Panc1 (cell line): ENCODE data around the gene PGA4.

Experiments
- CTCF ChIP-seq: fragments of 450-650 bp; IDR thresholded peaks from 2 replicates; pipeline ENCODE4 v1.5.1; 2017; ENCODE audit warnings: mild to moderate bottlenecking
- POLR2AphosphoS5 ChIP-seq: IDR thresholded peaks from 2 replicates; pipeline ENCODE4 v1.6.1; 2012; ENCODE audit warnings: mild to moderate bottlenecking, low read depth, low read length, moderate library complexity
- SIN3A ChIP-seq: IDR thresholded peaks from 2 replicates; pipeline ENCODE4 v1.6.1; 2012; ENCODE audit warnings: low read depth, mild to moderate bottlenecking, low read length, moderate library complexity, borderline replicate concordance; ENCODE audit not compliant: insufficient read depth
- TF ChIP-seq, protein P1 (sequence below), 2 experiments: IDR thresholded peaks; 2 replicates each; pipeline ENCODE4 v1.6.1; 2011 to 2012; ENCODE audit warnings: low read depth in 2 of 2, control low read depth in 1 of 2, low read length in 1 of 2, mild to moderate bottlenecking in 1 of 2, moderate library complexity in 1 of 2; ENCODE audit not compliant: insufficient read depth in 1 of 2

- TF ChIP-seq CTCF (no peak), POLR2AphosphoS5 (no peak), SIN3A (no peak)
- TF ChIP-seq, protein P1, sequence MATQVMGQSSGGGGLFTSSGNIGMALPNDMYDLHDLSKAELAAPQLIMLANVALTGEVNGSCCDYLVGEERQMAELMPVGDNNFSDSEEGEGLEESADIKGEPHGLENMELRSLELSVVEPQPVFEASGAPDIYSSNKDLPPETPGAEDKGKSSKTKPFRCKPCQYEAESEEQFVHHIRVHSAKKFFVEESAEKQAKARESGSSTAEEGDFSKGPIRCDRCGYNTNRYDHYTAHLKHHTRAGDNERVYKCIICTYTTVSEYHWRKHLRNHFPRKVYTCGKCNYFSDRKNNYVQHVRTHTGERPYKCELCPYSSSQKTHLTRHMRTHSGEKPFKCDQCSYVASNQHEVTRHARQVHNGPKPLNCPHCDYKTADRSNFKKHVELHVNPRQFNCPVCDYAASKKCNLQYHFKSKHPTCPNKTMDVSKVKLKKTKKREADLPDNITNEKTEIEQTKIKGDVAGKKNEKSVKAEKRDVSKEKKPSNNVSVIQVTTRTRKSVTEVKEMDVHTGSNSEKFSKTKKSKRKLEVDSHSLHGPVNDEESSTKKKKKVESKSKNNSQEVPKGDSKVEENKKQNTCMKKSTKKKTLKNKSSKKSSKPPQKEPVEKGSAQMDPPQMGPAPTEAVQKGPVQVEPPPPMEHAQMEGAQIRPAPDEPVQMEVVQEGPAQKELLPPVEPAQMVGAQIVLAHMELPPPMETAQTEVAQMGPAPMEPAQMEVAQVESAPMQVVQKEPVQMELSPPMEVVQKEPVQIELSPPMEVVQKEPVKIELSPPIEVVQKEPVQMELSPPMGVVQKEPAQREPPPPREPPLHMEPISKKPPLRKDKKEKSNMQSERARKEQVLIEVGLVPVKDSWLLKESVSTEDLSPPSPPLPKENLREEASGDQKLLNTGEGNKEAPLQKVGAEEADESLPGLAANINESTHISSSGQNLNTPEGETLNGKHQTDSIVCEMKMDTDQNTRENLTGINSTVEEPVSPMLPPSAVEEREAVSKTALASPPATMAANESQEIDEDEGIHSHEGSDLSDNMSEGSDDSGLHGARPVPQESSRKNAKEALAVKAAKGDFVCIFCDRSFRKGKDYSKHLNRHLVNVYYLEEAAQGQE (IDR thresholded peaks at IDR 0.05; ENCODE audit: insufficient read depth in 1 of 2, low read depth in 2 of 2, low read length in 1 of 2), result no peak
These were observed 40.7 kb upstream of the PGA4 start for GRCh38 chr11:61181489-61181888.
